ENCODE measurements around the gene EPHA3.

DNA sequence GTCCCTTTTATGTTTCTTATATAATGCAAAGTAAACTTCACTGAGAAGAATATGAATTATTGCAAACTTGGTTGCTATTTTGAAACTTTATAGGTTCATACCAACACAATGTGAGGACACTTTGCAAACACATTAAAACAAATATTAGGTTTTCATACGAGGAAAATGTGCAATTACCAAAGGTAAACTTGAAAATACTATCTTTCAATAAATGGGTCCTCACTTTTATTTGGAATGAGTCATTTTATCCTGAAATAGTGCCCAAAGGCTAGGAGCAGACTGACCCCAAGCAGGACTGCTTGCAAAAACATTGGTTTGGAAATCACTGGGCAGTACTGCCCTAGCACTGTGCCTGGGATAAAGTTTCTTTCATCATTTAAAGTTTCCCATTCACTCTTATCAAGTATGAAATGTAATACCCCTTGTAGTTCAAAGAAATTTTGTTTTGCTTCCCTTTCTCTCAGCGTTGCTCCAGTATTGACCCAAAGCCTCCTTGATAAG lies 396.5 kb downstream of the EPHA3 start:
- TF ChIP-seq, protein P1, sequence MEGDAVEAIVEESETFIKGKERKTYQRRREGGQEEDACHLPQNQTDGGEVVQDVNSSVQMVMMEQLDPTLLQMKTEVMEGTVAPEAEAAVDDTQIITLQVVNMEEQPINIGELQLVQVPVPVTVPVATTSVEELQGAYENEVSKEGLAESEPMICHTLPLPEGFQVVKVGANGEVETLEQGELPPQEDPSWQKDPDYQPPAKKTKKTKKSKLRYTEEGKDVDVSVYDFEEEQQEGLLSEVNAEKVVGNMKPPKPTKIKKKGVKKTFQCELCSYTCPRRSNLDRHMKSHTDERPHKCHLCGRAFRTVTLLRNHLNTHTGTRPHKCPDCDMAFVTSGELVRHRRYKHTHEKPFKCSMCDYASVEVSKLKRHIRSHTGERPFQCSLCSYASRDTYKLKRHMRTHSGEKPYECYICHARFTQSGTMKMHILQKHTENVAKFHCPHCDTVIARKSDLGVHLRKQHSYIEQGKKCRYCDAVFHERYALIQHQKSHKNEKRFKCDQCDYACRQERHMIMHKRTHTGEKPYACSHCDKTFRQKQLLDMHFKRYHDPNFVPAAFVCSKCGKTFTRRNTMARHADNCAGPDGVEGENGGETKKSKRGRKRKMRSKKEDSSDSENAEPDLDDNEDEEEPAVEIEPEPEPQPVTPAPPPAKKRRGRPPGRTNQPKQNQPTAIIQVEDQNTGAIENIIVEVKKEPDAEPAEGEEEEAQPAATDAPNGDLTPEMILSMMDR (IDR thresholded peaks at IDR 0.05; ENCODE audit: low read depth, low read length, missing input control) = no peak
- TF ChIP-seq RAD21 (IDR thresholded peaks at IDR 0.05) (no peak), JUND (IDR thresholded peaks at IDR 0.05) (no peak)

All from liver (tissue), 3 donors.